Fibroblast of mammary gland (primary cell): ENCODE data around the gene SLC4A1AP.

Experiments
- DNase-seq: peaks from one replicate; pipeline ENCODE4 v3.0.0-alpha.2; 2010; ENCODE audit warnings: low read depth
- H3K4me3 ChIP-seq: 2 replicates; pipeline ENCODE4 v1.5.1; 2011; ENCODE audit warnings: low read depth, mild to moderate bottlenecking, low read length, moderate library complexity; ENCODE audit not compliant: control insufficient read depth
- CTCF ChIP-seq: conservative IDR thresholded peaks from 2 replicates; pipeline ENCODE4 v1.5.1; 2011; ENCODE audit warnings: low read depth, low read length, inconsistent platforms; ENCODE audit not compliant: control insufficient read depth, insufficient read depth

SLC4A1AP gene

GRCh38 chr2:27652790-27653189 lies 10.9 kb upstream of the SLC4A1AP start:
- DNase-seq: no peak
- no peak overlapping the region for H3K4me3 ChIP-seq
- TF ChIP-seq CTCF: no peak

- TF ChIP-seq CTCF: no peak
- peak; percentile 17 for DNase-seq
- H3K4me3 ChIP-seq: no peak overlapping the region
Measured at GRCh38 chr2:27653397-27653796, 10.3 kb upstream of the SLC4A1AP start.

- no peak overlapping the region for H3K4me3 ChIP-seq
- DNase-seq: peak; percentile 72
- no peak for TF ChIP-seq CTCF
Measured at GRCh38 chr2:27655155-27655951, 8.3 kb upstream of the SLC4A1AP start.

- no peak for DNase-seq
- no peak for TF ChIP-seq CTCF
Measured at GRCh38 chr2:27661371-27661770, 2.3 kb upstream of the SLC4A1AP start.

GRCh38 chr2:27664154-27664574 lies 475 bp downstream of the SLC4A1AP start:
- peak overlapping the region; percentile 95 for H3K4me3 ChIP-seq
- TF ChIP-seq CTCF: no peak
- no peak for DNase-seq

More at GRCh38 chr2:27661371-27661770, 2.3 kb upstream of the SLC4A1AP start:
- H3K4me3 ChIP-seq: no peak overlapping the region

- peak overlapping the region; percentile 95 for H3K4me3 ChIP-seq
- DNase-seq: no peak
- no peak for TF ChIP-seq CTCF
Measured at GRCh38 chr2:27664622-27665363, 1.1 kb downstream of the SLC4A1AP start.
